HuH-7 (cell line): ENCODE measurements around the gene LDLRAD4.

Experiments used
- DNase-seq: peaks from one replicate; pipeline ENCODE4 v3.0.0; 2011; ENCODE audit warnings: low spot score

The LDLRAD4 gene

DNA sequence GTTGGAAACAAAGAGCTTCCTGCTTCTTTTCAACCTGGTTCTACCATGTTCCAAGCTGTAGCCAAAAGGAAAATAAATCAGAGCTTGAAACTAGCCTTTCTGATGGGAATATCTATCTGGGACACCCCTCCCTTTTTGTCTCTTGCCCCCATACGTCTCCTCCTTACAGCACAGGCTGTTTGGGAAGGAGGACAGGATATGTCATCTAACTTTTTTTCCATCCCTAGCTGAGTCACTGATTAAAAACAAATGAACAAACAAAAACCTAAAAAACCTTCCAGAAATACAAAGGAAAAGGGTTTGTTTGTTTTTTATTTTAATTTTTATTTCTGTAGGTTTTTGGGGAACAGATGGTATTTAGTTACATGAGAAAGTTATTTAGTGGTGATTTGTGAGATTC lies 356.2 kb downstream of the LDLRAD4 start:
- no peak for DNase-seq

DNA sequence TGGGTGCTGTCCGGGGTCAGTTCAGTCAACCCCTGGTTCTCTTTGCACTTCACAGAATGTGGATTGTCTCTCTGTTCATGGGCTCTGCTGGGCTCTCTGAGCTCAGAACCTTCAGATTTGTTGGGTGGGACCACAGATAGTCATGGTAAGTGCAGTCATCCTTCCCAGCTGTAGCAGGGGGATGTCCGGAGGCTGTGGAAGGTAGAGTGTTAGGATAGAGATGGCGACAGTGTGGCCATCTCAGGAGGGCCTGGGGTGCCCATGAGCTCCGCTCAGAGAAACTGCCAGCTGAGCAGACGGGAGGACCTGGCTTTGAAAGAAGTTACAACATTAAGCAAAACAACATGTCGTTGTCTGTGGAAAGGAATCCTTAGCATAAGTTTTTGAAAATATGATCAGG lies 358.0 kb downstream of the LDLRAD4 start:
- DNase-seq: no peak

DNA sequence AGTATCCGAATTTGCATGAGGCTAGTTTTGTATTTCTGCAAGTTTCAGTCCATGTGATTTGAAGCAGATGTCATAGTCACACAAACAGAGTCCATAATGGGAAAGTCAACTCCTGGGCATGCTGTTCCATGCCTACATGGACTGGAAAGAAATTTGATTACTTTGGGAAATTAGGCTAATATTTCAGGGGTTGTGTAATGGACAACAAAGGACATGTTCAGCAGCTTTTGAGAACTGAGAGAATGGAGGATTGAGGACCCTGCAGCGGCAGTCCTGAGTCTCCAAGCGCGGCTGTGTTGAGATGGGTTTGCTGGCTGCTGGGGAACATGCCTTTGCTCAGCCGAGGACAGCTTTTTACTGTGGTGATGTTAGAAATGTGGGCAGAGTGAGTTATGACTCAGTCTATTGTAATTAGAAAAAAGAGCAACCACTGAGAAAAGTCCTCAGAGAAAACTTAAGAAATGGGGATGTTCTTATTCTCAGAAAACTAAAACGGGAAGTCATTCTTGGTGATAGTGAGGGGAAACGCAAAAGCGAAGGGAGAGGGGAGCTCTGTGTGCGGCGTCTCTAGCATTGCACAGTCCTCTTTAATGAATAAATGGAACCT lies 358.6 kb downstream of the LDLRAD4 start:
- DNase-seq: no peak

DNA sequence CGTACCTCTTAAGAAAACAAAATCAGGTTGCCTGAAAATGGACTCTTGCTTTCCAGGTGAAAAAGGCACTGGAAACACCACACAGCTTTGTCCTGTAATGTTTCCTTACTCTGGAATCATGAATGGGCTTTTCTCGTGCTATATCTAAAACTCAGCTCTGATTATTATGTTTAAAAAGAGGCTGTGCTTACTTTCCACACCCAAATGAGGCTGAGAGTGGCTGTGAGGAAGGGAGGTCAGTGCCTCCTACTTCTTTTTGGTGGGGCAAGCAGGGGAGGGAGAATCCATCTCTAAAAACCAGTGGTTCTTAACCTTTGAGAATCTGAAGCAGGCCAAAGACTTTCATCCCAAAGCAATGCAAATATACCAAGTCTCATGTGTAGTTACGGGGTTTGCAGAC lies 359.2 kb downstream of the LDLRAD4 start:
- DNase-seq: no peak

DNA sequence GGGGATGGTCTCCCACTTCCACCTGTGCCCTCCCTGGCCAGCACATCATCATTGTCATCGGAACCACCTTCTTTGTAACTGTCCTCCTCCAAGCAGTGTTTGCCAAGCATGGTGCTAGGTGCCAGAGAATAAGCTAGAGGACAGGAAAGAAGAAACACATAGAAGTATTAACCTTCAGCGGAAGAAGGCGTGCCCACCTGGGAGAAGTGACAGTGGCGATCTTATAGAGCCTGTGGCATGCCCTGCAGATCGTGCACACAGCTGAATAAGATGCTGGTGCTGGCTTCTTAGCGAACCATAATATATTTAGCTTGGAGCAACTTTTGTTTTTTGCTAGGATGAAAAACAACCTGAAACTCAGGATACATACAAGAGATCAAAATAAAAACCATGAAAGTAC lies 359.8 kb downstream of the LDLRAD4 start:
- no peak for DNase-seq

DNA sequence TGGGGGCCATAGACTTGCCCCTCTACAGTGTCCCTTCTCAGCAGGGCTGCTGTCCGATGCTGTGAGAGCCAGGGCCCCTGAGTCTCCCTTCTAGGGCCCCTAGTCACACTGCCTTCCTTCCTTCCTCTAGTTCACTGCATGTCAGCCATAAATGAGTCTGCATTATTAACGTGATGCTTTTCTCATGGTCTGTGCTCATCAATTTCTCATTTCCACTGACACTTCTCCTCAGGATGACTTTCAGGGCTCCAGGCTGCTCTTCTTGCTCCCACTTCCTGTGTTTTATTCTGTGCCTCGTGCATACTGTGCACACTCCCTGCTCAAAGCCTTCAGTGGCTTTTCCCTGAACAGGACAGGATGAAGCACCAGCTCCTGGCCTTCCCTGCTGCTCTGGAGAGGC lies 361.3 kb downstream of the LDLRAD4 start:
- DNase-seq: no peak

DNA sequence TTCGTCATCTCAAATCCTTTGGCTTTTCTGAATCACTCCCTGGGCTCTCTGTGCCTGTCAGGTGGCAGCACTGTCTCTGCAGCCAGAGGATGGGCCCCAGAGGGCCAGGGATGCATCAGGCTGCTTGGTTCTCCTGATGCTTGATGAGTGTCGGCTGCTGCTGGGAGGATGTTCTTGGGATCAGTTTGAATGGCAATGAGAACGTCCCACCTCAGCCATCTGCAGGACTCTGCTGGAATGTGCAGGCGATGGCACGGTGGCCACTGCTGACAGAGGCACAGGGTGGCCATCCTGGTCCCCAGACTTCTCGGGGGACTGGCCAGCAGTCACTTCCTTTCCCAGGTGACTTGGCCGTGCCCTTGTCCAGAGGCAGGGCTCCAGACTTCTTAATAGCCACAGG lies 361.8 kb downstream of the LDLRAD4 start:
- no peak for DNase-seq

DNA sequence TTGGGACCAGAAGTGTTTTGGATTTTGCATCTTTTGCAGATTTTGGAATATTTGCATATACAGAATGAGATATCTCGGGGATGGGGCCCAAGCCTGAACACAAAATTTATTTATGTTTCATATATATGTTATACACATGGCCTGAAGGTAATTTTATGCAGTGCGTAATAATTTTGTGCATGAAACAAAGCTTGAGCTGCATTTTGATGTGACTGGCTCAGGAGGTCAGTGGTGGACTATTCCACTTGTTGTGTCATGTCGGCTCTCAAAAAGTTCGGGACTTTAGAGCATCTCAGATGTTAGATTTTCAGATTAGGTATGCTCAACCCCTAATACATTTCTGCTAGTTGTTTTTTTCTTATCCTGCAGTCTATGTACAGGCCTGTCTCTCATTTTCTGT lies 362.4 kb downstream of the LDLRAD4 start:
- no peak for DNase-seq

DNA sequence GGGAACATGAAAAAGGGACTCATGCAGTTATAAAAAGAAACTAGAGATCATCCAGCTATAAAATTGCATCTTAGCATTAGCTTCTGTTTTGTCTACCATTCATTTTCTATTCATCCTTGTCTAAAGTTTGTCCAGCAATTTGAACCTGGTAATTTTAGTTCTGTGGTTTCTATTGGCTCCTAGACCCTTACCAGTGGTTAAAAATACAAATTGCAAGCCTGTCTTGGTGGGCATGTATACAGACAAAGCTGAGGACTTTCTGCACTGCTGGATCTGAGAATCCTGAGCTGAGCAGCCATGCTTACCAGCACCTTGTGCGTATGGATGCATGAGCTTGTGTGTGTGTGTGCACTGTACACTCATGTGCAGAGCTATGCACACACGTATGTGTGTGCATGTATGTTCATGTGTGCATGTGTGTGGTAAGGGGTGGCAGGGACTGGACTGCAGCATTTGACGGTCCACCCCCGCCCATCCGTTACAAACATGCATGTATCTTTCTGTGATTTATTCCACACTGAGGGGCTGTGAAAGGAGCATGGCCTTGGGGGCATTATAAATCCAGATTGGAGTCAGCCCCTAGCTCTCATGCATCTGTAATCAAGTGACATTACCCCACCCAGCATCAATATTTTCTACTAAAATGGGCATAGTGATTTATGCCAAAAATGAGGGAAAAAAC lies 363.1 kb downstream of the LDLRAD4 start:
- DNase-seq: no peak

DNA sequence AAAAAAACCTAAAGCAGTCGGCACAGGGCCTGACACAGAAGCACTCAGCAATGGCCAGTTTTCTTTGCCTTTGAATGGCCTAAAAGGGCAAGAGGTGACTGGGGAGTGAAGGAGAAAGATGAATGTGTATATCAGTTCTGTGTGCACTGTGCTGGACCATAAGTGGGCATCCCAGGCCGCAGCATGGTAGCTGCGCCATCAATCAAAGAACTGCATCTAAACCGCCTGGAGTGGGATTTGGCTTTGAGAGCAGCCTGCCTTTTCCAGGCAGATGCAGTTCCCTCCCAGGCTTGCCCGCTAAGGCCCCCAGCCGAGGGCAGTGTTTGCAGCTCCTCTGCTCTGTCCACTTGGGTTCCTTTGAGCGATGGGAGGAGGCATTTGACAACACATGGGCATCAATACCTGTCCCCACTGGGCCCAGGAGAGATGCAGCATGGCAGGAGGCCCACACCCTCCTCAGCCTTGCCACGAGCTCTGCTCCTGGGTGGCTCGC lies 363.7 kb downstream of the LDLRAD4 start:
- no peak for DNase-seq

DNA sequence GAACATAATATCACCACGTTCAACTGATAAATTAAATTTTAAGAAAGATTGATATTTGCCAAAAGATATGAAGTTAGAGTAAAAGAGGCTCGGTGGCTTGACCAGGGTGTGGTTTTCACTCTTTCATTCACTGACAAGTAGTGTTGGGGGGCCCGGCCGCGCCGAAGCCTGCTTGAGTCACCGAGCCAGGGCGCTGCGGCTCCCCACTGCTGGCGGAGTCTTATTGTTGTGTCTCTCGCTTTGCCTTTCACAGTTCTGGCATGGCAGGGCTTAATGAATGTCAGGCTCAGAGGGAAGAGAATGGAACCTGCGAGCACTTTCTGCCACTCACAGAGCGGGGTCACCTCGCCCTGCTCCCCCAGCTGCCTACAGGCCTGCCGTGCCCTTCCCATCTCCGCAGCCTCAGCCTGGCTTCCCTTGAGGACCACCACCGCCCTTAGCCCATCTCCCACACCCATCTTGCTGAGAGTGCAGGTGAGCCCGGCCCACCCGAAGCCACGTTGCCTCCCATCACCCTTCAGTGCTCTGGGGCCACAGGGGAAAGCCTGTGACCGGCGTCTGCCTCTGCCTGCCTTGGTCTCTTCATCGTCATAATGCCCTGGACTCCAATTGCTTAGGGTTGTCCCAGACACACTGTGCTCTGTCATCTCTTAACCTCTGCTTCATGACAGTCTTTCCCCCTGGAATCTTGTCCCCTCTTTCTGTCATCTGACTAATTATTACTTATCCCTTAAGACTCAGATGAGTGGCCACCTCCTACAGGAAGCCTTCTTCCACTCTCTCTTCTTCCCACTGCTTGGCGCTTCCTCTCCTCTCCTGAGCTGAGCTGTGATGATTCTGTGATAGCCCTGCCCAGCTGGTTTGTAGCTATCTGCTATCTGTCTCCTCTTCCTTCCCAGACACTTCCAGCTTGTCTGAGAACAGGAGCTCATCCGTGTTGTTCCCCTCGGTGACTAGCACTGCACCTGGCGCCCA lies 365.3 kb downstream of the LDLRAD4 start:
- no peak for DNase-seq

DNA sequence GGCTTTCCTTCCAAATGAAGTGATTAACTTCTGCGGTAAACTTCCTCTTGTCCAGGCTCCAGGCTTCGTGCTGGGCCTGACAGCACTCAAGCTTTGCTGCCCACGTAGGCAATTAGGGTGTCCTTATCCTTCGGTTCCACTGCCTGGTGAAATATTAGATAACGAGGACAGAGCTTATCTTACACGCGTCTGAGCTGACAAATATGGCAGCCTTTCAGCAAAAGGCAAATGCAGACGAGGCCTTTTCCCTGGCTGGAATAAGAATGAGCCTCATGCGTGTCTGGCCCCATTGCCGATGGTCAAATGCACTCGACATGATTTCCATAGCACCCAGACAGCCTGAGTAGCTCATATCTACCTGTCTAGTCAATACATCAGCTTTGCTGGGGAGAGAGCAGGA lies 366.3 kb downstream of the LDLRAD4 start:
- no peak for DNase-seq

DNA sequence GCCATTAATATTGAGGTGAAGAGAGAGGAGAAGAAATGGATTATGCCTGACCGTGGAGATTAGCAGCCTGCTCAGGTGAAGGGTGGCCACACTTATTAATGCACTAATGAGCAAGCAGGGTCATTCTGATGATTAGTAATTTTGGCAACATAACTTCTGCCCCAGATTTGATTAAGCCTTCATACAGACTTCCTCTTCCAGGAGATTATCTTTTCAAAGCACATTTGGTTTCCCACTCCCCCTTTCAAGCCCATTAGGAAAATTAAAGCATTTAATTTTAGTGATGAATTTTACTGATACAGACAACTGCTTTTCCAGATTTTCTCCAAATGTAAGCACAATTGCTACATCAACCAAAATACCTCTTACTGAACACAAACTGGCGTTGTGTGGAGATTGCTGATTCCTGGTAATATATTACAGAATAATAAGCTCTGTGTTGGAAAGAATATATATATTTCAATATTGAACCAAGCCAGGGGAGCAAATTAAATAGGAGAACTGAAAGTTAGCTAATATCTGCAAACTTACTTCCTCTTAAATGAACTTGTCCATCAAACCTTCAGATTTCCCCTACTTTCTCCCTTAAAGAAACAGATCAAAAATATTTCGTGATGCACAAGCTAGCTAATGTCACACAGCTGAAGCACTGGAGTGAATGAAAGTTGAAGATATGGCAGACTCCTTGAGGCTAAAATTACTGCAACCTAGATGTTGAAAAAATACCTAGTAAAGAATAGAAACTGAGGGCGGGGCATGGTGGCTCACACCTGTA lies 367.0 kb downstream of the LDLRAD4 start:
- DNase-seq: no peak

DNA sequence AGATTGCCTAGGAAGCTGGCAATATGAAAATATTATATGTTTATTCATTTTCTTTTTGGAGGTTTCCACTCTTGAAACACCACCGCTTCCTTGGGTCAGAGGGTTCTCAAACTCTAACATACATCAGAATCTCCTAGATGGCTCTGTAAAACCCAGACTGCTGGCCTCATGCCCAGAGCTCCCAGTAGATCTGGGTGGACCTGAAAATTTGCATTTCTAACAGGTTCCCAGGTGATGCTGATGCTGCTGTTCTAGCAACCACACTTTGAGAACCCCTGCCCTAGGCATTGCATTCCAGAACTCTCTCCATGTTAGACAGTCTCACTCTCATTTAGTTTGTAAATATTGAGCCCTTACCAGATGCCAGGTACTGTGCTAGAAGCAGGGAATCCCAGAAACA lies 368.4 kb downstream of the LDLRAD4 start:
- DNase-seq: no peak

DNA sequence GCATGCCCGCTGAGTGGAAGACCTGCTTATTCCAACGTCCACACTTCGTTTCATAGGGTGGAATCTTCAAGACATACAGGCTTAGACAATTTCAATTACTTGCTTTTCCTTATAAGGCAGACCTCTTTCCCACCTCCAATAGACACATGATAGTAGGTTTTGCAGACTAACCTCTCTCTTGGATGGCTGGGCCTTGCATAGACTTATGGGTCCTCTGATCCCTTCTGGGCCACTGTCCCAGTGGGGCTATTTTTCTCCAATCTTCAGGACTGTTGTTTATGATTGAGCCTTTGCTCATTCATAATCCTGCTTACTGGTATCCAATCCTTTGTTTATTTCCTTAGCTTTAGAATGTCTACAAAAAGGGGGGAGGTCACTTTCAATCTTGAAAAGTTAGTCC lies 368.9 kb downstream of the LDLRAD4 start:
- no peak for DNase-seq

DNA sequence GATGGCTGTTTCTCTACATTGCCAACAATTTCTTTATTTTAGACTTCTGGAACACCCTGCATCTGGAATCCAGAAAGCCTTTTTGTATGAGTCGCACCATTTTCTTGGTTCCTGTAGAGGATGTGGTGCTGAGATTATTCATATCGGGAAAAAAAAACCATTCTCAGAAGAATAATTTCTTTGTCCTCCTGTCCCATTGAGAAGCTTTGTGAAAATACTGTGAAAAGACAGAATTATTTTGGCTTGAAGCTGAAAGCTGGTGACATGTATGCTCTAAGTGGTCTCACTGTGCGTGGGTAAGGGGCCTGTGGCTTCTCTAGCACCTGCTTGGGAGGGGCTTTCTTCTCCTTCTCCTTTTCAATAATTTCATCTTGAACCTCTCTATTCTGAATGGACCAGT lies 369.4 kb downstream of the LDLRAD4 start:
- no peak for DNase-seq

DNA sequence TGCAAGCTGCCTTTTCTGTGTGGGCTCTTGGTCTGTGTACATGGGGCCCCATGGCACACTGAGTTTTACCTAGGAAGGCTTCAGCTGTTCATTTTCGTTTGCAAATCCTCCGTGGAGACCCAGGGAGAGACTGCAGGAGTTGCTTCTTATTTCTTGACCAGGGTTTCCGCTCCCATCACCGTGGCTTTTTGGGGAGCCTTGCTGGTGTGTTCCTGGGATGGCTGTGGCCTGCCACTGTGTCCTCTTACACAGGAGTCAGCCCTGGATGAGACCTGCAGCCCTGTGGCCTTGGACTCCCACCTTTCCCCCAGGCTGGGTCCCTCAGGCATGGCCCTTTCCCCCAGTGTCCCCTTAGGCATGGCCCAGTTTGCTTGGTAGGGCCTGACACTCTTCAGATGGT lies 370.8 kb downstream of the LDLRAD4 start:
- DNase-seq: no peak

DNA sequence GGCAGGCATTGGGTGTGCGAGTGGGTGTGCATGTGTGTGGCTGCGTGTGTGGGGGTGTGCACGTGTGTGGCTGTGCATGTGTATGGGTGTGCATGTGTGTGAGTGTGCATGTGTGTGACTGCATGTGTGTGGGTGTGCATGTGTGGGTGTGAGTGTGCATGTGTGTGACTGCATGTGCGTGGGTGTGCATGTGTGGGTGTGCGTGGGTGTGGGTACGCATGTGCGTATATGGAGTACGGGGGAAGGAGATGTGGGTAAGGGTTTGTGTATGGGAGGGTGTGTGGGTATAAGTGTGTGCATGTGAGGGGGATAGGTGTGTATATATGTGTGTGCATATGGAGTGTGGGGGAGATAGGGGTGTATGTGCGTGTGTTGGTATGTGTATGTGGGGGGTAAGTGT lies 371.4 kb downstream of the LDLRAD4 start:
- no peak for DNase-seq

DNA sequence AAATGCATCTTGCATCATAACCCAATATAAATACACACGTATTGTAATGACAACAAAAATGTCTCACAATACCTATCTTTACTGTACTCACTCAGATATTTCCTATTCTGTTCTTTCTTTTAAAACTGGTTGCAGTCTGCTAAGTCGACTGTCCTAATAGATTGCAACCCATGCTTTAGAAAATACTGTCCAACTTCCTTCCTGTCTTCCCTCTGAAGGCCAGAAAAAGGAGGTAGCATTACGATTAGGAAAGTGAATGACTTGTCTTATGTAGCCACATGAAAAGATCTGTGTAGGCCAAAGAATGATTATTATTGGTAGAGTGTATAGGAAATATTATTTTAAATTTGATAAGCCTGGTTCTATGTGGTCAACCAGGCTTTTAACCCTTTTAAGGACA lies 373.7 kb downstream of the LDLRAD4 start:
- no peak for DNase-seq

DNA sequence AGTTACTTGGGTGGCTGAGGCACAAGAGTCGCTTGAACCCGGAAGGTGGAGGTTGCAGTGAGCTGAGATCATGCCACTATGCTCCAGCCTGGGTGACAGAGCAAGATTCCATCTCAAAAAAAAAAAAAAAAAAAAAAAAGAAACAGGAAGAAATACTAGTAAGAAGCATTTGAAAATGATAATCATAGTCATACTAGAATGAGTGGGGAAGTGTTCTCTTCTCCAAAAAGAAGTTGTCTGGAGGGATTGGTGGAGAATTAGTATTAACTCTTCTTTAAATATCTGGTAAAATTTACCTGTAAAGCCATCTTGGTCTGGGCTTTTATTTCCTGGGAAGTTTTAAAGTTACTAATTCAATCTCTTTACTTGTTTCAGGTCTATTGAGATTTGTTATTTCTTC lies 376.0 kb downstream of the LDLRAD4 start:
- no peak for DNase-seq

DNA sequence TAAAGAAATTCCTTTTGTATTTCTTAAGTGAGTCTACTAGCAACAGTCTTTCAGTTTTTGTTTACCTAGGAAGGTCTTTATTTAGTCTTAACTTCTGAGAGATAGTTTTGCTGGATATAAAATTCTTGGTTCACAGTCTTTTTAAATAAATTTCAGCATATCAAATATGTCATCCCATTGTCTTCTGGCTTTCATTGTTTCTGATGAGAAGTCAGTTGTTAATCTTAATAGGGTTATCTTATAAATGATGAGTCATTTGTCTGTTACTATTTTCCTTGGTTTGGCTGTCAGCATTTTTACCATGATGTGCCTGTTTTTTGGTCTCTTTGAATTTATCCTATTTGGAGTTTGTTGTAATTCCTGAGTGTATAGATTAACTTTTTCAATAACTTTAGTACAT lies 378.5 kb downstream of the LDLRAD4 start:
- DNase-seq: no peak

DNA sequence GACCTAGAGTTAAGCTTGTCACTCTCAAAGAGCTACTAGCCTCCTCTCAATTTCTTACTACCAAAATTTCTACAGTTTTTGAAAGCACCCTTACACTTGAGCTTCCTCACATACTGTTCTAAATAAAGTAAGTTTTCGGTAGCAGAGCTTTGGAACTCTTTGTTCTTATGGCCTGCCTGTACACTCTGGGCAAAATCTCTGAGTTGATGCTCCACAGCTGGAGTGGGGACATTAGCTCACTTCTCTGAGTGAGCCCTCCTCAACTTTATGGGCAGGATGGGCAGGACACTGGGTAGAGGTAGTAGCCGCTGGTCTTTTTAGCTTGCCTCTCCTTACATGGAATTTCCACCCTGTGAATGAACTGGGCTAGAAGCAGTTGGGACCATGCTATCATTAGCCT lies 380.0 kb downstream of the LDLRAD4 start:
- no peak for DNase-seq
